ENCODE results near the gene INAVA. TPM values are rescaled to one million over a fixed set of nuclear protein-coding genes. Genes with fewer than 3 reads are reported as not detected.

Gene INAVA
- total RNA-seq, 2 donors from 2014 or later: 59.5 to 61.5 TPM

DNA sequence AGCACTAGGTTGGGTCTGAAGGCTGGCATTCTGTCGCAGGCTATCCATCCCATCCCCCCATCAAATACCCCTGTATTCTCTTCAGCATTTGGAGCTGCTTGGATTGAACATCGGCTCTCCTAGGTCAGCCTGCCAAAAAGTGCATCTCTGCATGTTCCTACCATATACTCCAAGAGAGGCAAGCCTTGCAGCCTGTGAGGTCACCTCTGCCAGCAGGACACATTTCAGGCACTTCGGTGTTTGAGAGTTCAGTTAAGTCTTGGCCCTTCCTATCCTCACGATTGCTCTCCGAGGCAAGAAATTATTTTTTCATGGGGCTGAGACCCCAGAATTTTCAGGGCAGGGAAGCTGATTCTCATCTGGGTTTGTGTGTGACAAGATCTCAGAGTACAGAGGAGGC, 19.3 kb upstream of the INAVA start:
- Mint-ChIP-seq H3K4me3 (no peak overlapping the region), H3K27ac (no peak overlapping the region), H3K4me1 (peaks cover 14% of the 10 kb centered on the region), H3K27me3 (ENCODE audit: insufficient read depth) (peaks cover 19% of the 10 kb centered on the region), H3K9me3 (no peaks in the 10 kb centered on the region), H3K36me3 (ENCODE audit: low read depth) (no peaks in the 10 kb centered on the region)
- Histone ChIP-seq H3K4me1 (ENCODE audit: control insufficient read depth, insufficient read depth, low read length) (no peaks in the 10 kb centered on the region), H3K27ac (ENCODE audit: low read depth, low read length) (no peak overlapping the region), H3K4me3 (ENCODE audit: low read length) (no peak overlapping the region), H3K9ac (ENCODE audit: extremely low read depth, low read length, poor library complexity, severe bottlenecking) (no peak overlapping the region), H3K27me3 (ENCODE audit: control insufficient read depth, insufficient read depth, low read length, poor library complexity, severe bottlenecking) (no peaks in the 10 kb centered on the region), H3K9me3 (ENCODE audit: control insufficient read depth, low read length) (no peaks in the 10 kb centered on the region), H3K36me3 (ENCODE audit: control insufficient read depth, insufficient read depth, low read length) (no peaks in the 10 kb centered on the region)
- TF ChIP-seq CTCF (conservative IDR thresholded peaks at IDR 0.05): no peak
- WGBS, 2 experiments (ENCODE audit: insufficient coverage in 1 of 2, insufficient read length in 1 of 2): 86 to 93% methylated on average over 1 to 5 of the region's 5 CpGs
- DNase-seq: peak; percentile 44

DNA sequence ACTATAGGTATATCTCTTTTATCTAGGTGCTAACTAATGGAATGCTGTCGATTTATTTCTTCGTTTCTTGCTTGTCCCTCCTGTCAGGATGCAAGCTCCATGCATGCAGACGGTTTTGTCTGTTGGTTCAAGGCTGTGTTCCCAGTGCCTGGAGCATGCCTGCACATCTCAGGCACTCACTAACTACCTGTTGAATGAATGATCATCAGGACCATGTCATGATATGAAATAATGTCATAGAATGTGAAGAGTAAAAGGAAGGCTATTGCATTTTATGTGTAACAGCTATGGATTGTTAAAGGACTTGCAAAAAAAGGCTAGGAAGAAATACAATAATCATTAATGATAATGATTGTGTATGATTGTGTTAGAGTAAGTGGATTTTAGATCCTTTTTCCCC, 17.7 kb upstream of the INAVA start:
- no peak for DNase-seq
- TF ChIP-seq CTCF (conservative IDR thresholded peaks at IDR 0.05): no peak
- Histone ChIP-seq H3K27me3 (ENCODE audit: control insufficient read depth, insufficient read depth, low read length, poor library complexity, severe bottlenecking) (no peaks in the 10 kb centered on the region), H3K4me3 (ENCODE audit: low read length) (no peak overlapping the region), H3K9me3 (ENCODE audit: control insufficient read depth, low read length) (no peaks in the 10 kb centered on the region), H3K27ac (ENCODE audit: low read depth, low read length) (no peak overlapping the region), H3K9ac (ENCODE audit: extremely low read depth, low read length, poor library complexity, severe bottlenecking) (no peak overlapping the region), H3K36me3 (ENCODE audit: control insufficient read depth, insufficient read depth, low read length) (no peaks in the 10 kb centered on the region), H3K4me1 (ENCODE audit: control insufficient read depth, insufficient read depth, low read length) (no peaks in the 10 kb centered on the region)
- Mint-ChIP-seq H3K27ac (no peak overlapping the region), H3K36me3 (ENCODE audit: low read depth) (no peaks in the 10 kb centered on the region), H3K4me1 (peaks cover 14% of the 10 kb centered on the region), H3K27me3 (ENCODE audit: insufficient read depth) (peaks cover 14% of the 10 kb centered on the region), H3K9me3 (no peaks in the 10 kb centered on the region), H3K4me3 (no peak overlapping the region)
- 86 to 91% methylated on average over 3 of the region's 3 CpGs for WGBS, 2 experiments (ENCODE audit: insufficient coverage in 1 of 2, insufficient read length in 1 of 2)

- Mint-ChIP-seq H3K9me3 (no peaks in the 10 kb centered on the region), H3K4me3 (no peak overlapping the region), H3K4me1 (peaks cover 16% of the 10 kb centered on the region), H3K36me3 (ENCODE audit: low read depth) (no peaks in the 10 kb centered on the region), H3K27me3 (ENCODE audit: insufficient read depth) (peaks cover 8% of the 10 kb centered on the region), H3K27ac (no peak overlapping the region)
- TF ChIP-seq CTCF (conservative IDR thresholded peaks at IDR 0.05): no peak
- DNase-seq: peak; percentile 44
- 79 to 86% methylated on average over 4 to 6 of the region's 6 CpGs for WGBS, 2 experiments (ENCODE audit: insufficient coverage in 1 of 2, insufficient read length in 1 of 2)
- H3K27me3 ChIP-seq (ENCODE audit: control insufficient read depth, insufficient read depth, low read length, poor library complexity, severe bottlenecking): no peaks in the 10 kb centered on the region
- H3K4me1 ChIP-seq (ENCODE audit: control insufficient read depth, insufficient read depth, low read length): no peaks in the 10 kb centered on the region
- H3K9me3 ChIP-seq (ENCODE audit: control insufficient read depth, low read length): no peaks in the 10 kb centered on the region
- no peak overlapping the region for H3K9ac ChIP-seq (ENCODE audit: extremely low read depth, low read length, poor library complexity, severe bottlenecking)
- H3K4me3 ChIP-seq (ENCODE audit: low read length): no peak overlapping the region
- H3K36me3 ChIP-seq (ENCODE audit: control insufficient read depth, insufficient read depth, low read length): no peaks in the 10 kb centered on the region
- no peak overlapping the region for H3K27ac ChIP-seq (ENCODE audit: low read depth, low read length)
These were observed 16.7 kb upstream of the INAVA start for GRCh38 chr1:200877839-200878551.

All from endodermal cell (in vitro differentiated cells).